ENCODE data around the gene P2RX2.

The P2RX2 gene

GRCh38 chr12:132618683-132619043 is at the start of gene P2RX2:
TSS of gene P2RX2 (plus strand) at chr12:132618776. CDS start at chr12:132618817, 41 bp downstream.
- no peak for DNase-seq

DNA sequence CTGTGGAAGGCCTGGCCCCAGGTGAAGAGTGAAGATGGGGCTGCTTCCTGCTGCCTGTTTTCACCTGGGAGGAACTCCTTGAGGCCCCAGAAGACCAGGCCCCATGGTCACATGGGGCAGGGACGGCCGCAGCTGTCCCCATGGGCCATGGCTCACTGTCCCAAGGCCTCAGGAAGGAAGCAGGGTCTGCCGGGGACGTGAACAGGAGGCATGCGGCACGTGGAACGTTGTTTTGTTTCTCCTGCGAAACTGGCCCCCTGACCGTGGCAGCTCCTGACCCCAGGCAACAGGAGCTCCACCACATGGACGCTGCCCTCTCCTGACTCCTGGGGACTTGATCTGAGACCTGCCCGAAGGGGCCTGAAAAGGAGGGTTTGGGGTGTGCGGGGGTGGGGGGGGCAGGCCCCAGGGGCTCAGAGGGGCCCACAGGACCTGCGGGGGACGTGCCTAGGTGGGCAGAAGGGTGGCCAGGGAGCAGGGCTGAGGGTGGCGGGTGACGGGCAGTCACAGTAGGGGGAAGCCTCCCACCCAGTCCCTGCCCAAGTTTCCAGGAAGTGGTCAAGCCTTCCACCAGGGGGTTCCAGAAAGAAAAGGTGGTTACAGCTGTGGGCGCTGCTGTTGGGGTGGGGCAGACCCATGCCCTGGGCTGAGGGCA is 49.6 kb upstream of the P2RX2 start:
- DNase-seq = no peak

- no peak for DNase-seq
These were observed 48.6 kb upstream of the P2RX2 start for GRCh38 chr12:132569856-132570480.

GRCh38 chr12:132570635-132571034 is 47.9 kb upstream of the P2RX2 start:
- no peak for DNase-seq

- no peak for DNase-seq
These were observed 47.5 kb upstream of the P2RX2 start for GRCh38 chr12:132571051-132571450.

GRCh38 chr12:132571598-132571997 is 47.0 kb upstream of the P2RX2 start:
- DNase-seq = no peak

DNA sequence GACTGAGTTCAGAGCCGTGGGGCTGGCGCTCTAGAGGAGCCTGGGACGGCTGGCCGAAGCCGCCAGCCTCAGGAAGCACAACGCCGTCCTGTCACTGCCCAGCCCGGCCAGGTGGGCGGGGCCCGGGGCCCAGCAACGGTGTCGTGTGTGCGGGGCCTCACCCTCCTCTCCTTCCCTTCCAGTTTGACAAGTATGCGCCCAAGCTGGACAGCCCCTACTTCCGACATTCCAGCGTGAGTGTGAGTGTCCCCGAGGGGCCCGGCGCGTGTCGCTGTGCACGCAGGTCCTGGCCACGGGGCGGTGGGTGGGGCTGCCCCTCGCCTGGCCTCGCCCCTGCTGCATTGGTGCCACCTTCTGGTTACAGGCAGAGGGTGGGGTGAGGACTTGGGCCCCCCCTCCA is 46.5 kb upstream of the P2RX2 start:
- DNase-seq = no peak

DNA sequence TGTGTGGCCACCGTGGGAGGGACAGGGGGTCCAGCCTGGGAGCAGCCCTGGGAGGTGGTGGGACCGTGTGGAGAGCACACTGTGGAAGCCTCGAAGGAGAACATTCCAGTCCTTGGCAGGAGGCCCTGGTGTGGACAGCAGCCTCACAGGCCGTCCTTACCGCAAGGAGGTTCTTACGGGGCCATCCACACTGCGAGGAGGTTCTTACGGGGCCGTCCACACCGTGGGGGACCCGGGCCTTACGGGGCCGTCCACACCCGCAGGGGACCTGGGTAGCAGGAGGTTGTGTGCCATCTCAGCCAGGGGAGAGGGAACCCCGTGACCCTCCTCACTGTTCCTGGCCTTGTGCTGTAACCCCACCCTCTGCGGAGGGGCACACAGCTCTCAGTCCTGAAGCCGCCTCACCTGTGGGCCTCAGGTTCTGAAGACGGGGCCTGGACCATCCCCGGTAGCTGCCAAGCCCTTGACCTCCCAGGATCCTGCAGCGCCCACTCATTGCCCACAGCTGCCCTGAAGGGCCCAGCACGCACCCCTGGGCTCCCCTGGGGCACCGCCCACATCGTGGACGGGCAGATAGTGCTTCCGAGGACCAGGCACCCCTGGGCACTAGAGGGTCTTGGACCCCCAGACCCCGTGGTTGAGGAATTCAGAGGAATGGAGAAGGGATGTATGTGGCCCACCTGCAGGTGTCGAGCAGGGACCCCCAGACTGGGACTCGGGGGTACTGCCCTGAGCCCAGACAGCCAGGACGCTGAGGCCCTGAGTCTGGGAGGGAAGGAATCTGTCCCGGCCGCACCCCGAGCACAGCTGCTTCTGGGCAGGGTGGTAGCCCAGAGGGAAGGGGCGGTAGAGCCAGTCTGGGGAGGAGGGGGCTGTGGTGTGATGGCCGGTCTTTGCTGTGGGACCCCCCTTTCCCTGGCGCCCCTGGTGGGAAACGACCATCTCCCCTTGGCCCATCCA is 45.5 kb upstream of the P2RX2 start:
- DNase-seq = no peak

GRCh38 chr12:132574271-132574996 is 44.1 kb upstream of the P2RX2 start:
- DNase-seq = no peak

GRCh38 chr12:132575661-132576060 is 42.9 kb upstream of the P2RX2 start:
- no peak for DNase-seq

DNA sequence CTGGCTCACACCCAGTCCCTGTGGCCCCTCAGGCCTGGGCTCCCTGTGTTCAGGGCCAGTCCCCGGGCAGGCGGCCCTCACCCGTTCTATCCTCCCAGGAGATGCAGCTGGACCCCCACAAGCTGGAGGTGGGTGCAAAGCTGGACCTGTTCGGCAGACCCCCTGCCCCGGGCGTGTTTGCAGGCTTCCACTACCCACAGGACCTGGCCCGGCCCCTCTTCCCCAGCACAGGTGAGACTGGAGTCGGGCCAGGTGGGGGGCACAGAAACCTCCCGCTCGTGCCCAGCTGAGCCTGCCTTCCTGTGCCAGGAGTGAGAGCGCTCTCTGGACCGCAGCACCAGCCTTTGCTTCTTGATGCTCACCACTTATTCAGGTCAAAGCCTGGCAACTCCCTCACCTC is 41.9 kb upstream of the P2RX2 start:
- no peak for DNase-seq

DNA sequence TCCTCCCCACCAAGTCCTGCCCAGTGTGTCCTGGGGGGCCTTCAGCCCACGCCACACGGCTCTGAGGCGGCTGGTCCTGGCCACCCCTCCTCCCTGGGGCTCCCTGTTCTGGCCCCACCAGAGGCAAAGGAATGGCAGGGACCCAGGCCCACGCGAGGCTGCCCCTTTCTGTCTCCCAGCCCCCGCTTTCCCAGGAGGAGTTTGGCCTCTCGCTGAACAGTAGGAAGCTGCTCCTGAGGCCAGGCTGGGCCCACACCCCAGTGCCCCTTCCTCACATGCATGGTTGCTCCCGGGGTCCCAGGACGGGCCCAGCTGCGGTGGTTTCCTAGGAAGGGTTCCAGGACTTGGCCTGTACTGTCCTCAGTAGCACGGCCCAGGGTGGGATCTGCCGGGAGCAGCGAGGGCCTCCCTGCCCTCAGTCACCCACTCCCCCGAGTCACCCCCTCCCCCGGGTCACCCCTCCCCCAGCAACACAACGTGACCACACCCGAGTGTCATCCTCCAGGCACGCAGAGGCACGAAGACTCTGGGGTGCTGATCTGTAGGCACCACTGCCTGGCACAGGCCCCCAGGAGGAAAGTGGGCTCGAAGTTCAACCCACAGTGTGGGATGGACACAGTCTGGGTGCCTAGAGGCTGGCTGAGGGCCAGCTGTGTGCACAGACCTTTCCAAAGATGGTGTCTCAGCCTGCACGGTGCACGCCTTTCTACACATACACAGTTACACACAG is 41.2 kb upstream of the P2RX2 start:
- no peak for DNase-seq

DNA sequence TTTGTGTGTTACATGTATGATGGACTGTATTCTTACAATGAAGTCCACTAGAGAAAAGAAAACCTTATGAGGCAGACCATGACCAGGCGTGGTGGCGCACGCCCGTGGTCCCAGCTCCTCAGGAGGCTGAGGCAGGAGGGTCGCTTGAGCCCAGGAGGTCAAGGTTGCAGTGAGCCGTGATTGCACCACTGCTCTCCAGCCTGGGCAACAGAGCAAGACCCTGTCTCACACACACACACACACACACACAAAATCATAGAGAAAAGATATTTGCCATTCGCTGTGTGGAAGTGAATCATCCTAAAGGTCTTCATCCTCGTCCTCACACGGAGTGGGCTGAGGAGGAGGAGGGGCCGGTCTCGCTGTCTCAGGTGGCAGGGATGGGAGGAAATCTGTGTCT is 40.5 kb upstream of the P2RX2 start:
- DNase-seq = no peak

- DNase-seq = no peak
These were observed 39.8 kb upstream of the P2RX2 start for GRCh38 chr12:132578826-132579225.

DNA sequence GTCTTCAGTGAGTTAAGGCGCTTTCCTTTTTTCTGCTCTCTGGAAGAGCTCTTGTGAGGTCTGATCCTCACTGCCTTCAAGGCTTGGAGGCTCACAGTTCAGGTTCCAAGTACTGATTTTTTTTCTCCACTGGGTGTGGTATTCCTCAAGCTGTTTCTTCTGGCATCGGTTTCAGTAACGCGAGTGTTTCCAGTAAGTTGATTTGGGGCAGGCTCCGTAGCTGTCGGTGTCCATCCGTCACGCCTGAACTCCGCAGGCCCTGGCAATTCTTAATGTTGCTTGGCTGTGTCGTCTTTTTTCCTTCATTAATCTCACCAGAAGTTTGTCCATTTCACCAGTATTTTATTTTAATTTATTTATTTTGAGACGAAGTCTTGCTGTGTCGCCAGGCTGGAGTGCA is 38.8 kb upstream of the P2RX2 start:
- no peak for DNase-seq

DNA sequence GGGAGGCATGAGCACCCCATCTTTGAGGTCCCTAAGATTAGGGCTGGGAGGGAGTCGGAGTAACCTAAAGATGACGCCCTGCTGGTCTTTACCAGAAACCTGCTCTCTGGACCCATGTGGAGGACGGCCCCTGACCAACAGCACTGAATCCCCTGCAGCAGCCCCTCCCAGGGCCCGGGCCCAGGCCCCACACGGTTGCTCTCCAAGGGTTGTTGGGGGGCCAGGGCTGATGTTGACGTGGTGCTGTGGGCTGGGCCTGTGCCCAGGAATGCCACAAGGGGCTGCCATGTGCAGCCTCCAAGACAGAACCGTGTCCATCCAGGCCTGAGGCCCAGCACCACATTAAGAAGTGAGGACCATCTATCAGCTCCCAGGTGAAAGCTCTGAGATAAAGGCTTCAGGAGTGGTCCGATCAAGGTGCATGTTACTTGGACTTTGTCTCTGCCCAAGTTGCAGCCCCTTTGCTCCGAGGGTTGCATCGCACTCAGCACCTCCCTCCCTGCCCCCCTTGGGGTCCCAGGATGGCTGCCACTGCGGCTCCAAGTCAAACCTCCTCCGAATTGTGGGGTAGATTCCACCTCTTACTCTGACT is 37.8 kb upstream of the P2RX2 start:
- DNase-seq = no peak

GRCh38 chr12:132581348-132582057 is 37.1 kb upstream of the P2RX2 start:
- DNase-seq = no peak

DNA sequence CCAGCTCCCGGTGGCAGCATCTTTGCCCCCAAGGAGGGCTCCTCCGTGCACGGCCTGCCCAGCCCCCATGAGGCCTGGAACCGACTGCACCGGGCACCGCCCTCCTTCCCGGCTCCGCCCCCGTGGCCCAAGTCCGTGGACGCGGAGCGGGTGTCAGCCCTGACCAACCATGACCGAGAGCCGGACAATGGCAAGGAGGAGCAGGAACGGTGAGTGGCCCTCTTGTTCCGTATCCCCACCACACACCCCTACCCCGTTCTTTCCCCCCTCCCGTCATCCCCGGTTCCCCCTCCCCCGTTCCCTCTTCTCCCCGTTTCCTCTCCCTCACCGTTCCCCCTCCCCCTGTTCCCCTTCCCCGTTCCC is 36.5 kb upstream of the P2RX2 start:
- no peak for DNase-seq

DNA sequence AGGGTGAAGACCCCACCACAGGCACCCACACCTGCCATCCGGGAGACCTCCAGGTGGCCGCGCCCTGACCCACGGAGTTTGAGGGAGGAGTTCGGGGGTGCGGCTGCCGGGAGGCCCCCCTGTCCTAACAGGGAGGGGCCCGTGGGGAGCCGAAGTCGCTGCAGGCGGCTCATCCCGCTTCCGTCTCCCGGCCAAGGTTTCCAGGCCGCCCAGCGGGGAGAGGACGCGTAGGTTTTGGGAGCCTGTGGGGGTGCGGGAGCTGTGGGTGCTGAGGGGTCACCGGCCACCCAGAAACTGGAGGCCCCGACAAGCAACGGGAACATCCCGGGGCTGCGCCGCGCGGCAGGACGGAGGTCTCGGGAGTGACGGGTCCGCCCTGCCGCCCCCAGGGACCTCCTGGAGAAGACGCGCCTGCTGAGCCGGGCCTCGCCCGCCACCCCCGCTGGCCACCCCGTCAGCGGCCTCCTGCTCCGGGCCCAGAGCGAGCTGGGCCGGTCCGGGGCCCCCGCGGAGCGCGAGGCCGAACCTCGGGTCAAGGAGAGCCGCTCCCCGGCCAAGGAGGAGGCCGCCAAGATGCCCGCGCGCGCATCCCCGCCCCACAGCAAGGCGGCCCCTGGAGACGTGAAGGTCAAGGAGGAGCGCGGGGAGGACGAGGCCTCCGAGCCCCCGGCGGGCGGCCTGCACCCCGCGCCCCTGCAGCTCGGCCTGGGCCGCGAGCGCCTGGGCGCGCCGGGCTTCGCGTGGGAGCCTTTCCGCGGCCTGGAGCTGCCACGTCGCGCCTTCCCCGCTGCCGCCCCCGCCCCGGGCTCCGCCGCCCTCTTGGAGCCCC is 35.8 kb upstream of the P2RX2 start:
- no peak for DNase-seq
